Retinal pigment epithelial cell (primary cell): ENCODE results near the gene SPACA6.

Experiments
- DNase-seq: peaks from one replicate; pipeline ENCODE4 v3.0.0-alpha.2; 2010; ENCODE audit warnings: low read depth
- H3K4me3 ChIP-seq: 2 replicates; pipeline ENCODE4 v1.5.1; 2011; ENCODE audit warnings: mild to moderate bottlenecking, low read length, control low read depth, moderate library complexity
- TF ChIP-seq, protein P1 (sequence below): conservative IDR thresholded peaks from 2 replicates; pipeline ENCODE4 v1.5.1; 2011; ENCODE audit warnings: low read depth, low read length, control low read depth, inconsistent platforms

SPACA6 gene

DNA sequence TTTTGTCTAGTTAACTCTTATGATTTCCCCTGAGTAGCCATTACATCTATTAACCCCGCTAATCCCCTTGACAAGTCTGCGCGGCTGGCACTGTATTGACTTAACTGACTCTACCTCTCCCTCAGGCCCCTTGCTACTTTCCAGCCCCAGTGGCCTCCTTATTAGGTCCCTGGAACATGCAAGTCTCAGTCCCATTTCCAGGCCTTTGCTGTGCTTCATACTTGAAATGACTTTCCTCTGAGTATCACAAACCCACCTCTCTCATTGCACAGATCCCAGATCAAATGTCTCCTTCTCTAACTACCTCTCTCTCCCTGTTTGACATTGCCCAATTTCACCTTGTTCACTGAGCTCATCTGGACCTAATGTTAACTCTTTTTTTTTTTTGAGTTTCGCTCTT lies 13.2 kb downstream of the SPACA6 start:
- no peak overlapping the region for H3K4me3 ChIP-seq
- TF ChIP-seq, protein P1, sequence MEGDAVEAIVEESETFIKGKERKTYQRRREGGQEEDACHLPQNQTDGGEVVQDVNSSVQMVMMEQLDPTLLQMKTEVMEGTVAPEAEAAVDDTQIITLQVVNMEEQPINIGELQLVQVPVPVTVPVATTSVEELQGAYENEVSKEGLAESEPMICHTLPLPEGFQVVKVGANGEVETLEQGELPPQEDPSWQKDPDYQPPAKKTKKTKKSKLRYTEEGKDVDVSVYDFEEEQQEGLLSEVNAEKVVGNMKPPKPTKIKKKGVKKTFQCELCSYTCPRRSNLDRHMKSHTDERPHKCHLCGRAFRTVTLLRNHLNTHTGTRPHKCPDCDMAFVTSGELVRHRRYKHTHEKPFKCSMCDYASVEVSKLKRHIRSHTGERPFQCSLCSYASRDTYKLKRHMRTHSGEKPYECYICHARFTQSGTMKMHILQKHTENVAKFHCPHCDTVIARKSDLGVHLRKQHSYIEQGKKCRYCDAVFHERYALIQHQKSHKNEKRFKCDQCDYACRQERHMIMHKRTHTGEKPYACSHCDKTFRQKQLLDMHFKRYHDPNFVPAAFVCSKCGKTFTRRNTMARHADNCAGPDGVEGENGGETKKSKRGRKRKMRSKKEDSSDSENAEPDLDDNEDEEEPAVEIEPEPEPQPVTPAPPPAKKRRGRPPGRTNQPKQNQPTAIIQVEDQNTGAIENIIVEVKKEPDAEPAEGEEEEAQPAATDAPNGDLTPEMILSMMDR, result no peak
- DNase-seq, result no peak

DNA sequence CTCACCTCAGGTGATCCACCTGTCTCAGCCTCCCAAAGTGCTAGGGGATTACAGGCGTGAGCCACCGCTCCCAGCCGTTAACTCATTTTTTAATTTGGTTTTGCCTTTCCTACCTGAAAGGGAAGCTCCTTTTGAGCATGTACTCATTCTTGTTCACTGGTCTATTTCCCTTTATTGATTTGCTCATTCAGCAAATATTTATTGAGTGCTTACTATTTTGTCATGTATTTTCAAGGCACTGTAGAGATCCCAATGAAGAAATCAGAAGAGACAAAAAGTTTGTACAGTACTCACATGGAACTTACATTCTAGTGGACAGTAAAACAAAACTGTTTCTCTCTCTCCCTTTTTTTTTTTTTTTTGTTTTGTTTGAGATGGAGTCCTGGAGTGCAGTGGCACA lies 13.8 kb downstream of the SPACA6 start:
- no peak overlapping the region for H3K4me3 ChIP-seq

DNA sequence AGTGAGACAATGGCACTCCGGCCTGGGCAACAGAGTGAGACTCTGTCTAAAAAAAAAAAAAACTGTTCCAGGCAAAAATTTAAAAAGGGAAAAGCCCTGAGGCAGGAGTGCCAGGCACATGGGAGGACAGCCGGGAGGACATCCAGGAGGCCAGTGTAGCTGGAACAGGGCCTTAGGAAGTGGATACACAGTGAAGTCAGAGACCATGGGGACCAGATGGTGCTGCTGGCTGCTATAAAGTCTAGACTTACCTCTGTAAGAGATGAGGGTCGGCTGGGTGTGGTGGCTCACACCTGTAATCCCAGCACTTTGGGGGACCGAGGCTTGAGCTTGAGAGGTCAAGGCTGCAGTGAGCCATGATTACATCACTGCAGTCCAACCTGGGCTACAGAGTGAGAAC lies 15.7 kb downstream of the SPACA6 start:
- H3K4me3 ChIP-seq, result no peak overlapping the region
- TF ChIP-seq, protein P1, result no peak
- no peak for DNase-seq

More for the DNA sequence above, 13.8 kb downstream of the SPACA6 start:
- no peak for DNase-seq
- TF ChIP-seq, protein P1, result no peak

DNA sequence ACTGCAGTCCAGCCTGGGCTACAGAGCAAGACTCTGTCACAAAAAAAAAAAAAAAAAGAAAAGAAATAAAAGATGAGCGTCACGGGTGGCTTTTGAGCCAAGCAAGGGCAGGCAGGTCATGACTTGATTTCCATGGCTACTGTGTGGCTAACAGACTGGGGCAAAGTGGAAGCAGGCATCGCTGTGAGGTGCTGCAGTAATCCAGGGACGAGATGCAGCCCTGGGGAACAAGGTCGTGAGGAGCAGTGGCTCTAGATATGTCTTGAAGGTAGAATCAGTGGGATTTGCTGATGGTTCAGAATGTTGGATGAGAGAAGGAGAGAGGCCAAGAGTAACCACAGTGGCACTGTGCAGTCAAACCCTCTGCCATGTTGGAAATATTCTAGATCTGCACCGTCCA lies 16.4 kb downstream of the SPACA6 start:
- no peak for DNase-seq
- TF ChIP-seq, protein P1, result no peak
- no peak overlapping the region for H3K4me3 ChIP-seq

DNA sequence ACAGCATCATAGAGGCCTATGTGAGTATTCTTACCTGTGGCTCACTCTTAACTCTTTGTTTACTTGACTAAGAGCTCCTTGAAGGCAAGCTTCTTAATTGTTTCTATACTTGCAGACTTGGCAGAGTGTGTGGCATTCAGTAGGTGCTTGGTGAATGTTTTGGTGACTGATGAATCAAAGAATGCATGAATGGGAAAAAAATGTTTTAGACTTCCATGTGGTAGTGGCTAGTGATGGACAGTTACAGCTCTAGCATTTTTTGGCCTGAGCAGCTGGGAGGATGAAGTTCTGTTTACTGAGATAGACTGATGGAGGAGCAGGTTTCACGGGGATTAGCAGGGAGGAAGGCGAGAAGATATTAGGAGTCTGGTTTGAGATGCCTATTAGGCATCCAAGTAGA lies 17.0 kb downstream of the SPACA6 start:
- no peak overlapping the region for H3K4me3 ChIP-seq
- TF ChIP-seq, protein P1, result no peak
- no peak for DNase-seq

DNA sequence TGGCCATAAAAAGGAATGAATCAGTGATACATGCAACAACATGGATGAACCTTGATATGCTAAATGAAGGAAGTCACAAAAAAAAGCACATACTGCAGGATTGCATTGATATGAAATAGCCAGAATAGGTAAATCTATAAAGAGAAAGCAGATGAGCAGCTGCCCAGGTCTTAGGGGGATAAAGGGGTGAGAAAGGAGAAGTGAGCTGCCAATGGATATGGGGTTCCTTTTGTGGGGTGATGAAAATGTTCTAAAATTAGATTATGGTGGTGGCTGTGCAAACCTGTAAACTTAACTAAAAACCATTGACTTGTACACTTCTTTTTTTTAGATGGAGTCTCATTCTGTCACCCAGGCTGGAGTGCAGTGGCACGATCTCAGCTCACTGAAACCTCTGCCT lies 18.6 kb downstream of the SPACA6 start:
- H3K4me3 ChIP-seq, result no peak overlapping the region
- TF ChIP-seq, protein P1, result no peak
- no peak for DNase-seq

DNA sequence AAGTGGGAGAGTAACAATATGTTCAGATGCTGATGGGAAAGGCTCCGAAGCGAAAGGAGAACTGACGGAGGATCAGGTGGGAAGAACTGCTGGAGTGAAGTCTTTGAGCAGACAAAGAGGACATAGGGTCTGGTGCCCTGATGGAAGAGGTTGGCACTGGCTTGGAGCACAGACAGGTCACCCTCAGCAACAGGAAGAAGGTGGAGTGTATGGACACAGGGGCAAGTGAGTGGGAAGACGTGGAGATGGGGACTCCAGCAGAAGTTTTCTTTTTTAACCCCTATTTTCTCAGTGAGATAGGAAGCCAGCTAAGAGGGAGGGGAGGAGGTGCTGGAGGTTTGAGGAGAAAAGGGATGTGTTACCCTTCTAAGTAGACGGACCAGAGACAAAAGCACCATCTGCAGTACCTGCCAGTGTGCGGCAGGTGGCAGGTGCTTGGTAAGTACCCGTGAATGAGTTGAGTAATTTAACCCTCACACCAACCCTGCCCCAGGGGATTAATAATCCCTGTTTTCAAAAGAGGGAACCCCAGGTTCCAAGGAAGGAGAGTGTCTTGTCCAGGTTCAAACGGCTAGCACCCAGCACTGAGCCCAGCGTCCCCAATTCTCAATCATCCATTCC lies 19.4 kb downstream of the SPACA6 start:
- no peak for DNase-seq
- TF ChIP-seq, protein P1, result peak; percentile 78
- H3K4me3 ChIP-seq, result no peak overlapping the region
